ENCODE results near the gene PRUNE2.

Gene PRUNE2

GRCh38 chr9:76810377-76810957 lies 95.4 kb downstream of the PRUNE2 start:
- H3K27ac ChIP-seq (ENCODE audit: insufficient read depth, low read depth, low read length, poor library complexity, severe bottlenecking), result no peak overlapping the region
- H3K4me3 ChIP-seq (ENCODE audit: insufficient read depth, low read depth, low read length), result no peak overlapping the region
- no peaks in the 10 kb centered on the region for H3K27me3 ChIP-seq (ENCODE audit: control insufficient read depth, insufficient read depth, low read length, poor library complexity, severe bottlenecking)
- H3K36me3 ChIP-seq (ENCODE audit: control insufficient read depth, insufficient read depth, low read length), result no peaks in the 10 kb centered on the region
- H3K9me3 ChIP-seq (ENCODE audit: control insufficient read depth, low read length), result no peaks in the 10 kb centered on the region
- WGBS, 2 experiments, result 36 to 50% methylated on average over 2 of the region's 2 CpGs
- H3K4me1 ChIP-seq (ENCODE audit: control insufficient read depth, insufficient read depth, low read length), result no peaks in the 10 kb centered on the region

DNA sequence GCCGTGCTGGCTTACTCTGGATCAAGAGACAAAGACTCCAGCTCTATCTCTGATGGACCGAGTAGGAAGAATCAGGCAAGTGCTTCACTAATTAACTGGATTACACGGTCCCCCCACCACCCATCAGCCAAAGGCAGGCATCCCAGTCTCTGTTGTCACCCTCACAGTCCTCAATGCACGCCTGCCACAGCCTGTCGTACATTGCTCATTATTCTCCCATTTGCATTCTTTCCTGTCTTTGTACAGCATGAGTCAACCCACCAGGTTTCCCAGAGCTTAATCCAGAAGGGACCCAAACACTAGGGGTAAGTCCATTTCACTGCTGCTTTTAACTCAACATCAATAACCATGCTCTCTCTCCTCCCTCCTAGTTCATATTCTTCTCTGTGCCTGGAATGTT lies 97.3 kb downstream of the PRUNE2 start:
- H3K27me3 ChIP-seq (ENCODE audit: control insufficient read depth, insufficient read depth, low read length, poor library complexity, severe bottlenecking), result no peaks in the 10 kb centered on the region

DNA sequence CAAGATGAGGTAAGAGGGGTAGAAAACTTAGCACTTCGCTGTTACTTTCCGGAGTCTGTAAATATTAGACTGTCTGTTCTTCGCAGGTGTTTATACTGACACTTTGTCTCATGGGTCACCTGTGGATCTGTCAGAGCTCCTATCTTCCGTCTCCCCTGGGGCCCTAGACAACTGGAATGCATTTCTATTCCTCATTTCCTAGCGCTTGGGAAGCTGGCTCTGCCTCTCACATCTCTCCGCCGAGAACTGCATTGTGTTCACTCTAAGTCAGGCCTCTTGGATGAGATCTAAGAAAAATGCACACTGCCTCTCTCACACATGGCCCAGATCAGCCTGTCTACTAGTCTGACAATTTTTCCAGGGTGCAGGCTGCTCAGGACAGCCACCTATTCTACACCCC lies 102.2 kb downstream of the PRUNE2 start:
- 90 to 94% methylated on average over 7 of the region's 7 CpGs for WGBS, 2 experiments
- no peak overlapping the region for H3K4me3 ChIP-seq (ENCODE audit: insufficient read depth, low read depth, low read length)
- H3K27ac ChIP-seq (ENCODE audit: insufficient read depth, low read depth, low read length, poor library complexity, severe bottlenecking), result no peak overlapping the region
- H3K36me3 ChIP-seq (ENCODE audit: control insufficient read depth, insufficient read depth, low read length), result no peaks in the 10 kb centered on the region
- no peaks in the 10 kb centered on the region for H3K4me1 ChIP-seq (ENCODE audit: control insufficient read depth, insufficient read depth, low read length)
- H3K27me3 ChIP-seq (ENCODE audit: control insufficient read depth, insufficient read depth, low read length, poor library complexity, severe bottlenecking), result no peaks in the 10 kb centered on the region
- H3K9me3 ChIP-seq (ENCODE audit: control insufficient read depth, low read length), result no peaks in the 10 kb centered on the region

More for the DNA sequence above, 97.3 kb downstream of the PRUNE2 start:
- Histone ChIP-seq H3K27ac (ENCODE audit: insufficient read depth, low read depth, low read length, poor library complexity, severe bottlenecking) (no peak overlapping the region), H3K36me3 (ENCODE audit: control insufficient read depth, insufficient read depth, low read length) (no peaks in the 10 kb centered on the region), H3K4me1 (ENCODE audit: control insufficient read depth, insufficient read depth, low read length) (no peaks in the 10 kb centered on the region), H3K4me3 (ENCODE audit: insufficient read depth, low read depth, low read length) (no peak overlapping the region), H3K9me3 (ENCODE audit: control insufficient read depth, low read length) (no peaks in the 10 kb centered on the region)
- WGBS, 2 experiments, result 78 to 86% methylated on average over 5 of the region's 5 CpGs

- H3K4me1 ChIP-seq (ENCODE audit: control insufficient read depth, insufficient read depth, low read length), result no peaks in the 10 kb centered on the region
- no peaks in the 10 kb centered on the region for H3K36me3 ChIP-seq (ENCODE audit: control insufficient read depth, insufficient read depth, low read length)
- no peaks in the 10 kb centered on the region for H3K9me3 ChIP-seq (ENCODE audit: control insufficient read depth, low read length)
- H3K4me3 ChIP-seq (ENCODE audit: insufficient read depth, low read depth, low read length), result no peak overlapping the region
- H3K27ac ChIP-seq (ENCODE audit: insufficient read depth, low read depth, low read length, poor library complexity, severe bottlenecking), result no peak overlapping the region
- WGBS, 2 experiments, result 71 to 87% methylated on average over 2 of the region's 2 CpGs
- no peaks in the 10 kb centered on the region for H3K27me3 ChIP-seq (ENCODE audit: control insufficient read depth, insufficient read depth, low read length, poor library complexity, severe bottlenecking)
Observed at GRCh38 chr9:76803083-76803482, 102.8 kb downstream of the PRUNE2 start.

DNA sequence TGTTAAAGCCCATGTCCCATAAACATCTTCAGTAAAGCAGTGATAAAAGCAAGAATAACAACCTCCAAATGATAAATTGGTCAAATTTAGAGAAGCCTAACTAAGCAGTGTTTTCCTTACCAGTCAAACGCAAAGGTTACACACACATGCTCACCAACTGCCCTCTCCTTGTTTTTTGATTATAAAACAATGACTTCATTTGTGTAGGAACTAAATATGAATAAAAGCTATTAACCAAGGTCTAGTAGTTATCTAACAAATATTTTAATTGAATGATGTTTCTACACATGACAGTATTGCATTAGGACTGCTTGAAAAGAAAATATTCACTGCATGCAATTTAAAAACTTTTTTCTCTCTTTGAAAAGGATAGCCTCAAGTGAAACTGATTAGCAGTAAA lies 105.0 kb downstream of the PRUNE2 start:
- Histone ChIP-seq H3K4me1 (ENCODE audit: control insufficient read depth, insufficient read depth, low read length) (no peaks in the 10 kb centered on the region), H3K27me3 (ENCODE audit: control insufficient read depth, insufficient read depth, low read length, poor library complexity, severe bottlenecking) (no peaks in the 10 kb centered on the region), H3K9me3 (ENCODE audit: control insufficient read depth, low read length) (no peaks in the 10 kb centered on the region), H3K36me3 (ENCODE audit: control insufficient read depth, insufficient read depth, low read length) (no peaks in the 10 kb centered on the region), H3K27ac (ENCODE audit: insufficient read depth, low read depth, low read length, poor library complexity, severe bottlenecking) (no peak overlapping the region), H3K4me3 (ENCODE audit: insufficient read depth, low read depth, low read length) (no peak overlapping the region)
- 100% methylated on average over 1 of the region's 1 CpG; no CpG with 5 or more reads in 1 of the 2 experiments for WGBS, 2 experiments

GRCh38 chr9:76799473-76799872 lies 106.4 kb downstream of the PRUNE2 start:
- H3K27ac ChIP-seq (ENCODE audit: insufficient read depth, low read depth, low read length, poor library complexity, severe bottlenecking), result no peak overlapping the region
- no peaks in the 10 kb centered on the region for H3K36me3 ChIP-seq (ENCODE audit: control insufficient read depth, insufficient read depth, low read length)
- H3K27me3 ChIP-seq (ENCODE audit: control insufficient read depth, insufficient read depth, low read length, poor library complexity, severe bottlenecking), result no peaks in the 10 kb centered on the region
- H3K9me3 ChIP-seq (ENCODE audit: control insufficient read depth, low read length), result no peaks in the 10 kb centered on the region
- no peaks in the 10 kb centered on the region for H3K4me1 ChIP-seq (ENCODE audit: control insufficient read depth, insufficient read depth, low read length)
- WGBS, 2 experiments, result 100% methylated on average over 1 of the region's 1 CpG
- H3K4me3 ChIP-seq (ENCODE audit: insufficient read depth, low read depth, low read length), result no peak overlapping the region

DNA sequence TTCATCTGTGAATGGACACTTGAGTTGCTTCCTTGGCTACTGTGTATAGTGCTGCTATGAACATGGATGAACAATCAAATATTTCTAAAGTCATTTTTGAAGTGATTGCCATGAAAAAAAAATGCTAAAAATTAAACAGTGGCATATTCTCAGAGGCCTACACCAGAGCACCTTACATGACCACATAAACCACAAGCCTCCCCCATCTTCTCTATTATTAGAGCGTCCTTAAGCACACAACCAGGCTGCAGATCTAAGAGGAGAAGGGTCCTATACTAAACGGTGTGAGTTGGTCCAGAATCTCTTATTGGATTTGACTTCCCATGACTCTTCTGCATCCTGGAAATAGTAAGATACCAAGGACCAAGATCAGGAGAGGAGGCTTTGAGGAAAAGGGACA lies 107.4 kb downstream of the PRUNE2 start:
- no peak overlapping the region for H3K4me3 ChIP-seq (ENCODE audit: insufficient read depth, low read depth, low read length)
- whole genome bisulfite sequencing, 2 experiments, result 87 to 100% methylated on average over 2 of the region's 2 CpGs
- no peaks in the 10 kb centered on the region for H3K9me3 ChIP-seq (ENCODE audit: control insufficient read depth, low read length)
- H3K27ac ChIP-seq (ENCODE audit: insufficient read depth, low read depth, low read length, poor library complexity, severe bottlenecking), result no peak overlapping the region
- no peaks in the 10 kb centered on the region for H3K4me1 ChIP-seq (ENCODE audit: control insufficient read depth, insufficient read depth, low read length)
- H3K27me3 ChIP-seq (ENCODE audit: control insufficient read depth, insufficient read depth, low read length, poor library complexity, severe bottlenecking), result no peaks in the 10 kb centered on the region
- no peaks in the 10 kb centered on the region for H3K36me3 ChIP-seq (ENCODE audit: control insufficient read depth, insufficient read depth, low read length)

DNA sequence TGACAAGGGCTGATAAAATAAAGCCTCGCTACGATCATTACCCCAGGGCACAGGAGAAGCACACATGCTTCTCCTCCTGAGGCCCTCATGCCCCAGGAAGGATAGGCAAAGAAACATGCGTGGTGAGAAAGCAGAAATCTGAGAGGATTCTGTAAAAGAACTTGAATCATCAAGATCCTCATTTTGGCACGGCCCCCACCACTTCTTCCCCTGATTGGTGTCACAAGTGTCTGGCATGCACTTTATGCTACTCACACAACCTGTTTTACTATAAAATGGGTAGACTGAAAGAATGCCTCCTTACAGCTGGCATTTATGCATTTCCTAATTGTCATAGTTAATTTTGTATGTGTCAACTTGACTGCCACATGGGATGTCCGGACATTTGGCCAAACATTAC lies 109.6 kb downstream of the PRUNE2 start:
- Histone ChIP-seq H3K4me3 (ENCODE audit: insufficient read depth, low read depth, low read length) (no peak overlapping the region), H3K27ac (ENCODE audit: insufficient read depth, low read depth, low read length, poor library complexity, severe bottlenecking) (no peak overlapping the region), H3K27me3 (ENCODE audit: control insufficient read depth, insufficient read depth, low read length, poor library complexity, severe bottlenecking) (no peaks in the 10 kb centered on the region), H3K9me3 (ENCODE audit: control insufficient read depth, low read length) (no peaks in the 10 kb centered on the region), H3K4me1 (ENCODE audit: control insufficient read depth, insufficient read depth, low read length) (no peaks in the 10 kb centered on the region), H3K36me3 (ENCODE audit: control insufficient read depth, insufficient read depth, low read length) (no peaks in the 10 kb centered on the region)
- whole genome bisulfite sequencing, 2 experiments, result 93 to 97% methylated on average over 5 of the region's 5 CpGs

DNA sequence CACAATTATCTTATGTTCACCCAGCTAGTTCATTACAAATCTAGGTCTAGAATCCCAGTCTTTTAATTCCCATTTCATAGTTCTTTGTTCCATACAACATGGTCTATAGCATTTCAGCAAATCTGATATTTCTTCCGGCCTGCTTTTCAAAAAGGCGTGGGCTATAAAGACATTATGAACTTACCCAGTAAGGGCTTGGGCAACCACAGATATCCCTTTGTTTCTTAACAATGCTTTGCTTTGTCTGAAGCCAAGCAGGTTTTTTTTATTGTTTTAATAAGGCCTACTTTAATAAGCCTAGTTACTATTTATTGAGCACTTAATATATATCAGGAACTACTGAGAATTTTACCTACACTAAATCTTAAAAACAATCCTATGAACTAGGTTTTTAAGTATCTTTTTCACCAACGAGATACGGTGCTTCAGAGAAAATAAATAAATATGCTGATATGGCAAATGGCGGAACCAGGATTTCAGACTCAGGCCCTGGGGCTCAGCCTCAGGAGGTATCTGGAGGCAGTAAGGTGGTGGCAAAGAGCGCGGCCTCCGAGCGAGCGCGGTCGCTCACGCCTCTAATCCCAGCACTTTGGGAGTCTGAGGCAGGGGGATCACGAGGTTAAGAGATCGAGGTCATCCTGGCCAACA lies 112.0 kb downstream of the PRUNE2 start:
- H3K4me1 ChIP-seq (ENCODE audit: control insufficient read depth, insufficient read depth, low read length), result no peaks in the 10 kb centered on the region
- no peaks in the 10 kb centered on the region for H3K9me3 ChIP-seq (ENCODE audit: control insufficient read depth, low read length)
- H3K4me3 ChIP-seq (ENCODE audit: insufficient read depth, low read depth, low read length), result no peak overlapping the region
- whole genome bisulfite sequencing, 2 experiments, result 86 to 88% methylated on average over 15 of the region's 15 CpGs
- no peak overlapping the region for H3K27ac ChIP-seq (ENCODE audit: insufficient read depth, low read depth, low read length, poor library complexity, severe bottlenecking)
- no peaks in the 10 kb centered on the region for H3K36me3 ChIP-seq (ENCODE audit: control insufficient read depth, insufficient read depth, low read length)
- no peaks in the 10 kb centered on the region for H3K27me3 ChIP-seq (ENCODE audit: control insufficient read depth, insufficient read depth, low read length, poor library complexity, severe bottlenecking)

DNA sequence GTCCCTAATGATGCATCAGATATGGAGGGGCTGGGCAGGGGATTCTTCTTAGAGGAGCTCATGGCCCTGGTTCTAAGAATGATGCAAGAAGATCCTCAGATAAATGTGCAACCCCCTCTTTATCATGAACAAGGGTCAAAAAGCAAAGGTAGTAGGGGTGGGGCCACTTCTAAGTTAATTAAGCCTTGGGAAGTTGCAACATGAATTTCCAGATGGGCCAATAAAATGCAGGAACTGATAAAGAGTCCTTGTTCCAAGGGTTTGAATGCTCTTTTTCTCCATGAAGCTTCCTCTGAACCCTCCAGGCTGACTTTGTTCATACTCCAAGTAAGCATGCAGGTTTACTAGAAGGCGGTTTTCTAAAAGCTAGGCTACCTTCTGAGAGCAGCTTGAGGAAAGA lies 116.1 kb downstream of the PRUNE2 start:
- no peaks in the 10 kb centered on the region for H3K36me3 ChIP-seq (ENCODE audit: control insufficient read depth, insufficient read depth, low read length)
- no peak overlapping the region for H3K27ac ChIP-seq (ENCODE audit: insufficient read depth, low read depth, low read length, poor library complexity, severe bottlenecking)
- no peaks in the 10 kb centered on the region for H3K27me3 ChIP-seq (ENCODE audit: control insufficient read depth, insufficient read depth, low read length, poor library complexity, severe bottlenecking)
- 90 to 95% methylated on average over 1 of the region's 1 CpG for WGBS, 2 experiments
- no peak overlapping the region for H3K4me3 ChIP-seq (ENCODE audit: insufficient read depth, low read depth, low read length)
- H3K9me3 ChIP-seq (ENCODE audit: control insufficient read depth, low read length), result no peaks in the 10 kb centered on the region
- no peaks in the 10 kb centered on the region for H3K4me1 ChIP-seq (ENCODE audit: control insufficient read depth, insufficient read depth, low read length)
